Measurements from ENCODE around the gene KRTCAP3.

KRTCAP3 gene

DNA sequence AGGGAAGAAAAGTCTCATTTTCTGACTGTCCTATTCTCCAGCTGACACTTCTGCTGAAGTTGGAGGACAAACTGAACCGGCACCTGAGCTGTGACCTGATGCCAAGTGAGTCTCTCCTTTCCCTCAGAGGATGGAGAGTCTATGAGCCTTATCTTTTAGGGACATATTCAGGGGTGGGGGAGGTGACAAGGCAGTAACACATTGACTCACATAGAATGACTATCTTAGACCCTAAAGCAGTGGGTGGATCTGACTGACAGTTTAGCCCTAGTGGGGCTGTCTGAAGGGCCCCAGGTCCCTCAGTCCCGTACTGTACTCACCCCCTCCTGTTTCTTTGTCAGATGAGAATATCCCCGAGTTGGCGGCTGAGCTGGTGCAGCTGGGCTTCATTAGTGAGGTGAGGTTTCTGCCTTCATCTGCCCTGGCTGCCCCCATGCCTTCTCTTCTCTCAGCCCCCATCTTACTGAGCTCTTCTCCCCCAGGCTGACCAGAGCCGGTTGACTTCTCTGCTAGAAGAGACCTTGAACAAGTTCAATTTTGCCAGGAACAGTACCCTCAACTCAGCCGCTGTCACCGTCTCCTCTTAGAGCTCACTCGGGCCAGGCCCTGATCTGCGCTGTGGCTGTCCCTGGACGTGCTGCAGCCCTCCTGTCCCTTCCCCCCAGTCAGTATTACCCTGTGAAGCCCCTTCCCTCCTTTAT lies 805 bp upstream of the KRTCAP3 start:
- no peak for DNase-seq (ENCODE audit: low spot score)

DNA sequence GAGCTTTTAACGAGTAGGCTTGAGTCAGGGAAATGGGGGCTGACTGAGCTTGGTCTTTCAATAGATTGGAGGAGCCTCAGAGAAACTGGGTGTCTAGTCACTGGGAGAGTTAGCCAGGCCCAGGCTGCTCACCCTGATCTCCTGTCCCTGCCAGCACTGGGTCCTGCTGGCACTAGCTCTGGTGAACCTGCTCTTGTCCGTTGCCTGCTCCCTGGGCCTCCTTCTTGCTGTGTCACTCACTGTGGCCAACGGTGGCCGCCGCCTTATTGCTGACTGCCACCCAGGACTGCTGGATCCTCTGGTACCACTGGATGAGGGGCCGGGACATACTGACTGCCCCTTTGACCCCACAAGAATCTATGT lies 720 bp downstream of the KRTCAP3 start:
- no peak for DNase-seq (ENCODE audit: low spot score)

GRCh38 chr2:27445155-27445554 lies 3.0 kb downstream of the KRTCAP3 start:
- DNase-seq (ENCODE audit: low spot score), result no peak

DNA sequence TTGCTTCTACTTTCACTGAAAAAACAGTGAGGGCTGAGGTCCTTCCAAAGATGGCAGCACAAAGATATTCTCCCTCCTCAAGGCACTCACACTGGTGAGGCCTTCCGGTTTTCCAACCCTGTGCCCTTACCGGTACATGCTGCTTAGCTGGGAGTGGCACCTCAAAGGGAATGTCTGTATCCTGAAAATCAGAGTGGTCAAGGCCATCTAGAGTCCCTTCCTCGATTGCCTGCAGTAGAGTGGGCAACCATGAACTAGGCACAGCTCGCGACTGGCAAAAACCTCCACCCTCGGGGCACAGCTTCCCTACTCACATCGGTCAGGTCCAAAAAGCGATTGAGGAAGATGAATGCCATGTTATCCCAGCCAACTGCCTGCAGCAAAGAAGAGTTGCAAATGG lies 3.4 kb downstream of the KRTCAP3 start:
- no peak for DNase-seq (ENCODE audit: low spot score)

DNA sequence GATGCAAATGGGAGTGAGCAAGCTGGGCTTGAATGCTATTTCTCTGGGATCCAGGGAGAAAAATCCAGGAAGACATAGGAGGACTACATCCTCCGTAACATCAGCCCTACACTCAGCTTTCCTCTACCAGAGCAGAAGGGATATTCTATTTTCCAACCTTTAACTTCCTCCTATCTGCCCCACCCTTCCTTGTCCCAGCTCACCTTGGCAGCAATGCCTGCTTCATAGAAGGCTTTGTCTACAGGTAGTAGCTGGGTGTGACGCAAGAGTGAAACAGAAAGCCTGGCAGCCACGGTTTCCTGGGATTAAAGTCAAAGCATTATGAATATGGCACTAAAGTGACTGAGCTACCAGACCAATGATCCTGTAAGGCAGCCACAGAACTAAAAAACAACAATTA lies 3.9 kb downstream of the KRTCAP3 start:
- DNase-seq (ENCODE audit: low spot score), result no peak

- no peak for DNase-seq (ENCODE audit: low spot score)
Measured at GRCh38 chr2:27448381-27448780, 6.2 kb downstream of the KRTCAP3 start.

DNA sequence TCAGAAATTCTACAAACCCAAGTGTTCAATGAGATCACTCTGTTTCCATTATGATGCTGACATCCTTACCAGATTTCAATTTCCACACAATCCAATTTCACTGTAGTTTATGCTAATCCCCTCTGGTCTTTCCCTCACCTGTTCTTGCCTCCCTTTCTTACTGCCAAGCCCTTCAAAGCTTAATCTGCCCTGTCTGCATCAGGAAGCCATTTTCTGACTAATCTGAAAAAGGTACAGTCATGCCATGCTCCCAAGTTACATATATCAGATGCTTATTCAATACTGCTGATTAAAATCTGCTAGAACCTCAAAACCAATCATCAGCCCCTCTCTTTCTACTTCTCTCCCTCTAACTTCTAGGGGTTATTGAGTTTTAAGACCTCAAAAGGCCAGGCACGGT lies 8.9 kb downstream of the KRTCAP3 start:
- no peak for DNase-seq (ENCODE audit: low spot score)

GRCh38 chr2:27453968-27454367 lies 11.8 kb downstream of the KRTCAP3 start:
- no peak for DNase-seq (ENCODE audit: low spot score)

DNA sequence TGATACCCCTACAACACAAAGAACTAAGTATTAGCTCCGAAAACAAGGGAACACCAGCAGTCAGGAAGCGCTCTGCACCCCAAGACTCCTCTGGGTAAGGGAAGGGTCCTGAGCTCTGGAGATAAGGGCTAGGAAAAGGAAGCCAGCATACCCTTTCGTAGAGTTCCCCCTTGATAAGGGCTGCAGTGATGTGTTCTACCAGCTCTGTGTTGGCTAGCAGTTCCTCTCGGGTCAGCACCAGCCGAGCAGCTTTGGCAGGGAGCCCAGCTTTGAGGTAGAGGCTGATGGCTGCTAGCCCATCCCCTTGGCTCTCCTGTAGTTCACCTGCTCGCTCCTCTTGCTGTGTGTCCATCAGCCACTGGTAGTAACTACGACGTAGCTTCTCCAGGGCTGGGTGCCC lies 18.9 kb downstream of the KRTCAP3 start:
- no peak for DNase-seq (ENCODE audit: low spot score)

- no peak for DNase-seq (ENCODE audit: low spot score)
Measured at GRCh38 chr2:27464443-27464842, 22.3 kb downstream of the KRTCAP3 start.

DNA sequence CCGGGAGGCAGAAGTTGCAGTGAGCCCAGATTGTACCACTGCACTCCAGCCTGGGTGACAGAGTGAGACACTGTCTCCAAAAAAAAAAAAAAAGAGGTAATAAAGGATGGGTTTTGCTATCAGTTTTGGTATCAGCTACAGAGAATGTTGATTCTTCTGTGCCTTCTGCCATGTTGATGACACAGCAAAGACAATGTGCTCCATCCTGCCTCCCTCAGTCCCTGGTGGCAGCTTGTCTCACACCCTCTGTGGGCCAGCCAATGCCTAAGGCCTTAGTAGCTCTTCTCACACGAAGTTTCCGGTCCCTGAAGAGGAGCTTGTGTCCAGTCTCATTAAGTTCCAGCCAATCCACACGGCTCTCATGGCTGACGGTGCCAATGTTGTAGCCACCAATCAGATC lies 29.8 kb downstream of the KRTCAP3 start:
- DNase-seq (ENCODE audit: low spot score), result no peak

- no peak for DNase-seq (ENCODE audit: low spot score)
Measured at GRCh38 chr2:27485496-27485895, 43.3 kb downstream of the KRTCAP3 start.

GRCh38 chr2:27489118-27489497 lies 46.9 kb downstream of the KRTCAP3 start:
- peak; percentile 29 for DNase-seq (ENCODE audit: low spot score)

- peak; percentile 99 for DNase-seq (ENCODE audit: low spot score)
Measured at GRCh38 chr2:27489498-27490397, 47.6 kb downstream of the KRTCAP3 start, which contains the start of gene IFT172. TSS of gene IFT172 (minus strand) at chr2:27489743. CDS start at chr2:27489653, 90 bp downstream.

- no peak for DNase-seq (ENCODE audit: low spot score)
Measured at GRCh38 chr2:27492557-27492956, 50.4 kb downstream of the KRTCAP3 start.

DNA sequence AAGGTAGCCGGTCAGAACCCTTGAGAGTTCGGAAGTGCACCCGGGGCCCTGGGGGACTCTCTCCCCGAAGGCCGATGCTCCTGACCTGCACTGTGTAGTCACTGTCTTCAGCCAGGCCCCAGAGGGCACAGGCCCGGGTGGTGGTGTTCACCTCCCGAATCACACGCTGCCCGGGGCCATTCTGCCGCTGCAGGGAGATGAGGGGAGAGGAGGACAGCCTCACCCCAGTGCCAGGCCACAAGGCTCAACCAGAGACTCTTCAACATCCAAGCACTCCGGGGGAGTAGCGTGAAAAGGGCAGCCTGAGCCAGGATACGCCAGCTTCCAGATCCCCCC lies 51.7 kb downstream of the KRTCAP3 start:
- DNase-seq (ENCODE audit: low spot score), result no peak

Small RNA genes lying within 50 kb of the gene (small RNA-seq; reads per million reads assigned to genes)
- gene RNU6-986P, result 0 reads per million in 2 experiments

Data from SK-N-DZ (cell line).